SK-N-SH (cell line): ENCODE measurements around the gene SPRR3.

Experiments
- CTCF ChIP-seq: fragments of 200-600 bp; sonication (generic); IDR thresholded peaks from 2 replicates; pipeline ENCODE4 v1.6.1; 2017; ENCODE audit warnings: antibody characterized with exemption, mild to moderate bottlenecking, moderate library complexity
- NFIC ChIP-seq: IDR thresholded peaks from 2 replicates; pipeline ENCODE4 v1.4.0; 2012; ENCODE audit warnings: borderline replicate concordance
- NRF1 ChIP-seq: IDR thresholded peaks from 2 replicates; pipeline ENCODE4 v1.6.1; 2012; ENCODE audit warnings: low read depth, mild to moderate bottlenecking, low read length
- SMC3 ChIP-seq: IDR thresholded peaks from 2 replicates; pipeline ENCODE4 v1.6.1; 2012; ENCODE audit warnings: low read depth, low read length, improper control_type of control experiment

GRCh38 chr1:152969036-152969435, 32.5 kb upstream of the SPRR3 start:
- TF ChIP-seq SMC3 (no peak), NRF1 (no peak), CTCF (no peak), NFIC (no peak)
